Activated T-helper 1 cell treated with Interleukin-2 at 50 U/mL for 16 hours (primary cell): Measurements from ENCODE around the gene CNN2.
A peak's percentile ranks its signal among the peaks of the same experiment; 100 is the strongest.

Experiments used
- DNase-seq: peaks from one replicate; pipeline ENCODE4 v3.0.0-alpha.2; 2020; ENCODE audit warnings: low read depth

The CNN2 gene

GRCh38 chr19:995051-995827, 31.2 kb upstream of the CNN2 start:
- DNase-seq, result no peak

GRCh38 chr19:996051-996838, 30.2 kb upstream of the CNN2 start:
- DNase-seq, result peak; percentile 67

GRCh38 chr19:998064-998463, 28.3 kb upstream of the CNN2 start:
- no peak for DNase-seq

- no peak for DNase-seq
Observed at GRCh38 chr19:999379-999719, 27.1 kb upstream of the CNN2 start.

DNA sequence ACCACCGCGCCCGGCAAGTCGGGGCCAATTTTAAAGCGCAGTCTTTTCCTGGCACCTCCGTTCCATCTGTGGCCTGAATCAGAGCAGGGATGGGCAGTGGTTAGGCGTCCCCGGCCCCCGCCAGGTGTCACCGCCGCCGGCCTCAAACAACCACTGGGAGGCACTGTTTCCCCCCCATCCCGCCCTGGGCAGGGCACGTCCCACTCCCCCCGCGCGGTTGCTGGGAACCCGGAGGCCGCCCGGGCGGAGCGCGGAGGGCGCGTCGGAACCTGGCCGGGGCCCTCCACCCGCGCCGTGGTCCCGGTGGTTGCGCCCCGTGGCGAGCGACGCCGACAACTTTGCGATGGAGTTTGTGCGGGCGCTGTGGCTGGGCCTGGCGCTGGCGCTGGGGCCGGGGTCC, 26.3 kb upstream of the CNN2 start, which contains the start of gene GRIN3B:
TSS of gene GRIN3B (plus strand) at position 325 of the 400 bp plus-strand sequence. CDS start at position 344, 19 bp downstream.
- peak; percentile 37 for DNase-seq

DNA sequence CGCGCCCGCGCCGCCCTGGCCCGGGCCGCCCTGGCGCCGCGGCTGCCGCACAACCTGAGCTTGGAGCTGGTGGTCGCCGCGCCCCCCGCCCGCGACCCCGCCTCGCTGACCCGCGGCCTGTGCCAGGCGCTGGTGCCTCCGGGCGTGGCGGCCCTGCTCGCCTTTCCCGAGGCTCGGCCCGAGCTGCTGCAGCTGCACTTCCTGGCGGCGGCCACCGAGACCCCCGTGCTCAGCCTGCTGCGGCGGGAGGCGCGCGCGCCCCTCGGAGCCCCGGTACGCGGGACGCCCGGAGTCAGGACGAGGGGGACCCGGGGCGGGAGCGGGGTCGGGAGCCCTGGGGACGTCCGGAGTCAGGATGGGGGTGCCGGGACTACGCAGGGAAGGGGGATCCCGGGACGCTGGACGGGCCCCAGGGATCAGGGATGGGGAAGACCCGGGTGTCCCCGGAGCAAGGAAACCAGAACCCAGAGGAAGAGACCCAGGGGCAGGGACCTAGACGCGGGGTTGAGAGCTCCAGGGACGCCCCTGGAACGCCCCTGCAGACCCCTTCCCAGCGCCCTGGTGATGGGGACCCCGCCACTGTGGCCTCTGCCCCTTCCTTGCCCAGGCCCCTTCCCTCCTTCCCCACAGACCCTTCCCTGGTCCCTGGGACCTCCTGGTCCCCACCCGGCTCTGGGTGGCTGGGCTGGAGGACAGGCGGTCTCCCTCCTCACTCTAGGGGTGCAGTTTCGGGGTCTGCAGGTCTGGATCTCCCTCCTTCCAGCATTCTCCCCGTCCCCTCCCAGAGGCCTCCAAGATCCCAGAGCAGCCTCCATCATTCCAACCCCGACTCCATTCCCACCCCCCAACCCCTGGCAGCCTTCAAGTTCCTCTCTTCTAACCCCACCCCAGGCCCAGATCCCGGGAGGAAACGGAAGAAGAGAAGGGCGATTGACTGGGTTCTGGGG, 25.5 kb upstream of the CNN2 start:
- DNase-seq, result no peak

DNA sequence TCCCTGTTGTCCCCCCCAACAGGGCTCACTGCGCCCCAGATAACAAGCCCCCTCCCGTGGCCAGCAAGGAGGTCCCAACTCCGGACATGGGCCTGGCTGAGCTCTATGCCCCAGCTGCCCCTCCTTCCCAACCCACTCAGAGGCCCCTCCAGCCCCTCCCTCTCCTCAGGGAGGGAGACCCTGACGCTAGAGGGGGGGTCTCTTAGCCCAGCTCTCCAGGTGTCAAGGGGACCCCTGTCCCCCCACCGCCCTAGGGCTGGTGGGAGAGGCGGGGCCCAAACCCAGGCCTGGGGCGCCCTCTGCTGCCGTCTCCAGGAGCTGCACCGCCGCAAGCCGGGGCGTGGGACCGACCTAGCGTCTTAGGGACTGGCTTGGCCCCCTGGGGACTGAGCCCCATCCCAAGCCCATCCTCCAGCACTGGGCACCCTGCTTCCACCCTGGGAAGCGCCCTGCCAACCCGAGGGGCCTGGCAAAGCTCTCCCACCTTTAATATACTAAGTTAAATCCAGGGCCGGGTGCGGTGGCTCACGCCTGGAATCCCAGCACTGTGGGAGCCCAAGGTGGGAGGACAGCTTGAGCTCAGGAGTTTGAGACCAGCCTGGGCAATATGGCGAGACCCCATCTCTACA, 24.8 kb upstream of the CNN2 start:
- peak; percentile 52 for DNase-seq

- no peak for DNase-seq
Observed at GRCh38 chr19:1002600-1002999, 23.8 kb upstream of the CNN2 start.

DNA sequence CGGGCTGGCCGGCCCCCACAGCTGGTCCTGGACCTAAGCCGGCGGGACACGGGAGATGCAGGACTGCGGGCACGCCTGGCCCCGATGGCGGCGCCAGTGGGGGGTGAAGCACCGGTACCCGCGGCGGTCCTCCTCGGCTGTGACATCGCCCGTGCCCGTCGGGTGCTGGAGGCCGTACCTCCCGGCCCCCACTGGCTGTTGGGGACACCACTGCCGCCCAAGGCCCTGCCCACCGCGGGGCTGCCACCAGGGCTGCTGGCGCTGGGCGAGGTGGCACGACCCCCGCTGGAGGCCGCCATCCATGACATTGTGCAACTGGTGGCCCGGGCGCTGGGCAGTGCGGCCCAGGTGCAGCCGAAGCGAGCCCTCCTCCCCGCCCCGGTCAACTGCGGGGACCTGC, 23.1 kb upstream of the CNN2 start:
- DNase-seq, result no peak

GRCh38 chr19:1004204-1004802, 22.1 kb upstream of the CNN2 start:
- DNase-seq, result no peak

- no peak for DNase-seq
Observed at GRCh38 chr19:1004803-1005664, 21.4 kb upstream of the CNN2 start.

- DNase-seq, result no peak
Observed at GRCh38 chr19:1006711-1007398, 19.6 kb upstream of the CNN2 start.

DNA sequence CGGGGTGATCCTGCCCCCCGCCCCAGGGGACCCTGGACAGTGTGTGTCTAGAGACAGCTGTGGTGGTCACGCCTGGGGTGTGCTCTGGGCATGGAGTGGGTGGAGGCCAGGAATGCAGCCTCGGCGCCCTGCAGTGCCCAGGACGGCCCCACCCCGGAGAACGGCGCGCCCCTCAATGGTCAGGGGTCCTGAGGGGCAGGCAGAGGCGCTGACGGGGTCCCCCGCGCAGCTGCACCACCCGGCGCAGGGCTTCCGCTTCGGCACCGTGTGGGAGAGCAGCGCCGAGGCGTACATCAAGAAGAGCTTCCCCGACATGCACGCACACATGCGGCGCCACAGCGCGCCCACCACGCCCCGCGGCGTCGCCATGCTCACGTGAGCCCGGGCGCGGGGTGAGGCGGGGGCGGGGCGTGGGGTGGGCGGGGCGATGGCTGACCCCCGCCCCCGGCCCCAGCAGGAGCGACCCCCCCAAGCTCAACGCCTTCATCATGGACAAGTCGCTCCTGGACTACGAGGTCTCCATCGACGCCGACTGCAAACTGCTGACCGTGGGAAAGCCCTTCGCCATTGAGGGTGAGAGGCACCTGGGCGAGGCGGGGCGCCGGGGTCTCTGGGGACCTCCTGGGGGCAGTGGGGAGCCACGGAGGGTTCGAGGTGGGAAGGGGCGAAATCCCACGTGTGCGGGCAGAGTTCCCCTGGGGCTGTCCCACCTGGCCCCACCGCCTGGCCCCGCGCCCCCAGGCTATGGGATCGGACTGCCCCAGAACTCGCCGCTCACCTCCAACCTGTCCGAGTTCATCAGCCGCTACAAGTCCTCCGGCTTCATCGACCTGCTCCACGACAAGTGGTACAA, 18.8 kb upstream of the CNN2 start:
- no peak for DNase-seq

GRCh38 chr19:1008268-1009040, 18.0 kb upstream of the CNN2 start:
- no peak for DNase-seq

- no peak for DNase-seq
Observed at GRCh38 chr19:1009041-1009980, 17.1 kb upstream of the CNN2 start.

DNA sequence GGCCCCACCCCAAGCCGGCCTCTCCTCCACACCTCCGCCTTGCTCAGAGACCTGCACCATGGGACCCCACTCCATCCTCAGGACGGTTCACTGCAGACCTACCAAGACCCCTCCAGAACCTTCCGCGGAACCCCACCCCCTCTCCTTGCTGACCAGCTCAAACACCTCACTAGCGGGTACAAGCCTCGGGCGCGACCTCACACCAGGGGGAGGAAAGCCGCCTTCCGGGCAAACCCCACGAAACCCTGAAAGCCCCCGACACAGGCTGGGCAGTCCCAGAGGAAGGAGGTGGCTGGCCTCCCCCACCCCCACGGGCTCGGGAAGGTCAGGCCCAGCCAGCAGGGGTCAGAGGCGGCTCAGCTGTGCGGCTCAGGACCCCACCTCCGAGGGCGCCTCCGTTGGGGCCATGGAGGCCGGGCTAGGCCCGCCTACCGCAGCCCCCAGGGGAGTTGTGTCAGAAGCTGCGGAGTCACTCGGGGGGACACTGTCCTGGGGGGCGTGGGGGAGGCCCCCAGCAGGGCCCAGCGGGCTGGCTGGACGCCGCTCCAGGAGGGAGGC, 16.3 kb upstream of the CNN2 start:
- no peak for DNase-seq
